ENCODE results near the gene NSMCE4A.
"Not testable (repeated sequence)": the region's sequence is repeated elsewhere in the genome, so short reads cannot be mapped to it uniquely, and the experiment has no call there.

Gene NSMCE4A

GRCh38 chr10:121927841-121928527 is 47.0 kb downstream of the NSMCE4A start, which contains the start of gene ATE1:
ATE1 (minus strand) TSS chr10:121928031; CDS start chr10:121927949, 82 bp downstream.
- FAIRE-seq: peak; percentile 77
- DNase-seq (ENCODE audit: insufficient read length): peak; percentile 77
- TF ChIP-seq POLR2A (IDR thresholded peaks at IDR 0.05; ENCODE audit: low read depth, low read length): peak; percentile 76; the same call in 1 of the 2 replicates
- TF ChIP-seq POLR2AphosphoS5 (IDR thresholded peaks at IDR 0.05; ENCODE audit: low read depth, low read length): peak; percentile 86
- TF ChIP-seq TAF1 (IDR thresholded peaks at IDR 0.05; ENCODE audit: borderline replicate concordance, low read depth, low read length): peak; percentile 84

DNA sequence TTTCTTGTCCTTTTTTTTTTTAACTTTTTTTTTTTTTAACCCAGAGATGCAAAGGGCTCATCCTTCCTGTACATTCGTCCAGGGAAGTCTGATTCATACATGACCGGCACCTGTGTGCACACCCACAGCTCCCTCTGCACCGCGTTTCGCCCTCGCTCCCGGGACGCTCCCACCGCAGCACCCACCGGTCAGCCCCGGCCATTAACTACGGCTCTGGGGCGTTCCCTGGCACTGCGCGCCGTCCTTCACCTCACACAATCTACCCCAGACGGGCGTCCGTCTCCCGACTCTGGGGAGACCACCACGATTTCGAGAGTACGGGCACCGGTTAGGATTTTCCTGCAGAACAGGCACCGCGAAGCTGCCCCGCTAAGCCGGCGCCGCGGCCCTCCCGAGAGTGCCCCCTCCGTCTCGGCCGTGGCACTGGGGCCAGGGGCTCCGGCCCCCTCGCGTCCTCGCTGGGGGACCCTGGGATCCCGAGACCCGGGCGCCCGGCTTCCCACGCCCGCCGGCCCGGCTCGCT is 47.6 kb downstream of the NSMCE4A start:
- peak; percentile 30 for FAIRE-seq
- TF ChIP-seq POLR2AphosphoS5 (IDR thresholded peaks at IDR 0.05; ENCODE audit: low read depth, low read length): no peak; the same call in 1 of the 2 replicates
- no peak for TF ChIP-seq POLR2A (IDR thresholded peaks at IDR 0.05; ENCODE audit: low read depth, low read length)
- TF ChIP-seq TAF1 (IDR thresholded peaks at IDR 0.05; ENCODE audit: borderline replicate concordance, low read depth, low read length): no peak
- peak; percentile 40 for DNase-seq (ENCODE audit: insufficient read length)

GRCh38 chr10:121926671-121927317 is 48.2 kb downstream of the NSMCE4A start:
- peak; percentile 33 for FAIRE-seq
- peak; percentile 19 for DNase-seq (ENCODE audit: insufficient read length)
- TF ChIP-seq TAF1 (IDR thresholded peaks at IDR 0.05; ENCODE audit: borderline replicate concordance, low read depth, low read length) (no peak), POLR2AphosphoS5 (IDR thresholded peaks at IDR 0.05; ENCODE audit: low read depth, low read length) (no peak), POLR2A (IDR thresholded peaks at IDR 0.05; ENCODE audit: low read depth, low read length) (no peak)

DNA sequence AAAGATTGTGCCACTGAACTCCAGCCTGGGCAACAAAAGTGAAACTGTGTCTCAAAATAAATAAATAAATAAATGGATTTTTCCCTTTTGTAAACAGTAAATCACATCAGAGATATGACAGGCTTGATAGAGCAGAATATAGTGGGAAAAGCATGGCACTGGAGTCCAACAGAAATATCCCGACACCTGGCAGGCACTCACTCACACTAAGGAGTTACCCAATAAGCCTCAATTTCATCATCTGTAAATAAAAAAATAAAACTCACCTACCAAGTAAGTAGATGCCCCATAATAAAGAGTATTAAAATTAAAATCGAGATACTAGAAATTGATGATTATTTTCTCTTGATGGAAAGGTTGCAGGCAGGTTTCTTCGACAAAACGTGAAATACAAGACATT is 48.9 kb downstream of the NSMCE4A start:
- FAIRE-seq (no peak), DNase-seq (ENCODE audit: insufficient read length) (no peak)
- TF ChIP-seq POLR2A (IDR thresholded peaks at IDR 0.05; ENCODE audit: low read depth, low read length) (no peak), TAF1 (IDR thresholded peaks at IDR 0.05; ENCODE audit: borderline replicate concordance, low read depth, low read length) (no peak), POLR2AphosphoS5 (IDR thresholded peaks at IDR 0.05; ENCODE audit: low read depth, low read length) (no peak)

DNA sequence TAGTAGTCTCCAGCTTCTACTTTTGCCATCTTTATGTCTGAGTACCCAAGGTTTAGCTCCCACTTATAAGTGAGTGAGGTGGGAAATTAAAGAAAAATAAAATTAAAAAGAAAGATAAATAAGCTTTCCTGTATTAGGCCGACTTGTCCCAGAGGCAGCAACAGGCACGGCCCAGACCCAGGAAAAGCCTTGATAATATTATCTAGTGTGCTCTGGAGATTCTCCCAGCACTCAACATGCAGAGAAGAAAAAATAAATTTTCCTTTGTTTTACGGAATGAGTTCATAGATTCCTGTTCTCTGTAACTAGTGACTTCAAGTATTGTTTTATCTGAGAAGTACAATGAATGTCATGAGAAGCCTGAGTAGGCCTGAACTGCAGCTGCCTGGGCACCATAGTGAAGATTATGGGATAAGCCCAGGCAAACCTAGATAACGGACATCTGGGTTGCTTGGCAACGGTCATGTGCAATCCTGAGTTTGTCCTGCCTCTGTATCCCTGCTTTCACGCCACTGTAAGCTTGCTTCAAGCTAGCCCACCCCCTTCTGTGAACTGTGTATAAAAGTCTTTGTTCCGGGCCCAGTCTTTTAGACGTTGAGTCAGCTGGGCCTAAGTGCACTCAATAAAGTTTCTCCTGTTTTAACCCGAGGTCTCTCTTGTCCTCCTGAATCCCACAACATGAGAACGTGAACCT is 53.6 kb downstream of the NSMCE4A start:
- no peak for TF ChIP-seq POLR2A (IDR thresholded peaks at IDR 0.05; ENCODE audit: low read depth, low read length)
- no peak for TF ChIP-seq TAF1 (IDR thresholded peaks at IDR 0.05; ENCODE audit: borderline replicate concordance, low read depth, low read length)
- TF ChIP-seq POLR2AphosphoS5 (IDR thresholded peaks at IDR 0.05; ENCODE audit: low read depth, low read length): no peak
- DNase-seq (ENCODE audit: insufficient read length): no peak
- FAIRE-seq: no peak

DNA sequence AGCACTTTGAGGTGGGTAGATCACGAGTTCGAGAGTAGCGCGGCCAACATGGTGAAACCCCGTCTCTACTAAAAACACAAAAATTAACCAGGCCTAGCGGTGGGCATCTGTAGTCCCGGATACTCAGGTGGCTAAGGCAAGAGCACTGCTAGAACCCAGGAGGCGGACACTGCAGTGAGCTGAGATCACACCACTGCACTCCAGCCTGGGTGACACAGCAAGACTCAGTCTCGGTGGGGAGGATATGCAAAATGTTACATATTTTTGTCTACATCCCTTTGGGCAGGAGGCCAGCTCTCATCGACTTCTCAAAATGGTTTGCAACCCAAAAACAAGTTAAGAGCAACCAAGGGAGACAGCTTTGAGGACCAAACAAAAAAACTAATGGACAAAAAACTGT is 55.4 kb downstream of the NSMCE4A start:
- no peak for TF ChIP-seq TAF1 (IDR thresholded peaks at IDR 0.05; ENCODE audit: borderline replicate concordance, low read depth, low read length)
- no peak for TF ChIP-seq POLR2AphosphoS5 (IDR thresholded peaks at IDR 0.05; ENCODE audit: low read depth, low read length)
- no peak for TF ChIP-seq POLR2A (IDR thresholded peaks at IDR 0.05; ENCODE audit: low read depth, low read length)
- no peak for FAIRE-seq

GRCh38 chr10:121918800-121919199 is 56.2 kb downstream of the NSMCE4A start:
- not testable (repeated sequence) for FAIRE-seq; DNase-seq (ENCODE audit: insufficient read length)

More for the DNA sequence above, 55.4 kb downstream of the NSMCE4A start:
- DNase-seq (ENCODE audit: insufficient read length): no peak

GRCh38 chr10:121914661-121915060 is 60.4 kb downstream of the NSMCE4A start:
- TF ChIP-seq POLR2A (IDR thresholded peaks at IDR 0.05; ENCODE audit: low read depth, low read length) (no peak), POLR2AphosphoS5 (IDR thresholded peaks at IDR 0.05; ENCODE audit: low read depth, low read length) (no peak), TAF1 (IDR thresholded peaks at IDR 0.05; ENCODE audit: borderline replicate concordance, low read depth, low read length) (no peak)
- FAIRE-seq: no peak

DNA sequence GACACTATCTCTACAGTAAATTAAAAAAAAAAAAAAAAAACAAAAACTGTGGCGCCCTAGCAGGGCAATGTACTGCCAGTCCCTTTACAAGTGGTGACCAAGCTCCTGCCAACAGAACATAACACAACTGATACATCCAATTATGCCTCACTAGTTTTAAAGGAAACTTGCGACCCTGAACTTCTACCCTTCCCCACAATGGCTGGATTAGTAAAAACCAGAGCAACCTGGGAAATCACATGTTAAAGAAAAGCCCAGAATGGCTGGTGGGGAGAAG is 63.7 kb downstream of the NSMCE4A start:
- TF ChIP-seq TAF1 (IDR thresholded peaks at IDR 0.05; ENCODE audit: borderline replicate concordance, low read depth, low read length) (no peak), POLR2A (IDR thresholded peaks at IDR 0.05; ENCODE audit: low read depth, low read length) (no peak), POLR2AphosphoS5 (IDR thresholded peaks at IDR 0.05; ENCODE audit: low read depth, low read length) (no peak)
- DNase-seq (ENCODE audit: insufficient read length) (no peak), FAIRE-seq (no peak)

More at GRCh38 chr10:121914661-121915060, 60.4 kb downstream of the NSMCE4A start:
- DNase-seq (ENCODE audit: insufficient read length): no peak

DNA sequence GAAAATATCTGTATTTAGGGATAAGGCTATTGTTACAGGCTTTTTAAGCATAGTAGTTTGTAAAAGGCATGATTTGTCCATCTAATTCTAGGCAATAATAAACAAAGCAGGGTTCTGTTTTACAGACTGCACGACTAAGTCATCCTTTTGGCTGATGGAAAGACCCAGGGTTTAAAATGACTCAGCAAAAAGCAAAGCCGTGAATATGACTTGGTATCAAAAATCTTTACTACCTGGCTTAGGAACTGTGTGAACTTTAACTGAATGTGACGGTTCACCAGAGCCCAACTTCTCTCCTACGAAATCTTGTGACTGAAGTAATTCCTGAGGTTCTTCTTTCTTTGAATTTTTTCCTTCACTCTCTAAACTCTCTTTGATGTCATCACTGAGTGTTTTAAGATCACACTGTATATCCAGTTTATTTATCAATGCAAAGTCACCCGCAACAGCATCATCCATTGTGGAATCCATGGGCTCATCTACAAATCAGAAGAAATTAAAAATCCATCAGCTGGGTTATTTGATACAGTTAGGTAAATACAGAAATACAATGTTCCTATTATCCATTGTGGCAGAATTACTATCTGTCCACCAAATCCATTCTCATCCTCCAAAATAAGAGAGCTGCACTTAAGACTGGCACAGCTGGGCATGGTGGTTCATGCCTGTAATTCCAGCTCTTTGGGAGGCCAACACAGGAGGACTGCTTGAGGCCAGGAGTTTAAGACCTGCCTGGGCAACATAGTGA is 64.2 kb downstream of the NSMCE4A start:
- FAIRE-seq (no peak), DNase-seq (ENCODE audit: insufficient read length) (no peak)
- TF ChIP-seq POLR2AphosphoS5 (IDR thresholded peaks at IDR 0.05; ENCODE audit: low read depth, low read length) (no peak), POLR2A (IDR thresholded peaks at IDR 0.05; ENCODE audit: low read depth, low read length) (no peak), TAF1 (IDR thresholded peaks at IDR 0.05; ENCODE audit: borderline replicate concordance, low read depth, low read length) (no peak)
